Esophagus squamous epithelium (tissue), 5 donors: ENCODE measurements around the gene SLC9B1. TPM values are rescaled to one million over a fixed set of nuclear protein-coding genes. Genes with fewer than 3 reads are reported as not detected.
A peak's percentile ranks its signal among the peaks of the same experiment; 100 is the strongest.
"Not testable (repeated sequence)": the region's sequence is repeated elsewhere in the genome, so short reads cannot be mapped to it uniquely, and the experiment has no call there.

Experiments
- DNase-seq: peaks from one replicate; lab custom pipeline; 2025; lab: John Stamatoyannopoulos, UW
- H3K27ac ChIP-seq, 4 donors: fragments of 200-600 bp; sonication (generic); one replicate each; pipeline ENCODE4 v1.5.1; 2016 to 2019; ENCODE audit warnings: mild to moderate bottlenecking in 1 of 4
- H3K27me3 ChIP-seq, 4 donors: fragments of 200-600 bp; sonication (generic); 1 replicate in 3 of 4; 2 replicates in 1 of 4; pipeline versions ENCODE4 v1.5.1 to v1.6.0; 2017 to 2021; ENCODE audit warnings: antibody characterized with exemption in 1 of 4
- H3K36me3 ChIP-seq, 3 donors: fragments of 200-600 bp; sonication (generic); one replicate each; pipeline ENCODE4 v1.5.1; 2016 to 2019
- H3K4me1 ChIP-seq, 3 donors: fragments of 200-600 bp; sonication (generic); one replicate each; pipeline ENCODE4 v1.5.1; 2017 to 2019
- H3K4me3 ChIP-seq, 4 donors: fragments of 200-600 bp; sonication (generic); 1 replicate in 3 of 4; 2 replicates in 1 of 4; pipeline ENCODE4 v1.5.1; 2016 to 2019; ENCODE audit warnings: mild to moderate bottlenecking in 2 of 4, moderate library complexity in 1 of 4
- H3K9me3 ChIP-seq, 3 donors: fragments of 200-600 bp; sonication (generic); one replicate each; pipeline ENCODE4 v1.5.1; 2016 to 2019
- CTCF ChIP-seq, 6 experiments: fragments of 450-650 bp in 4 of 6; fragments of 200-600 bp in 2 of 6; sonication (generic) in 2 of 6; IDR thresholded peaks; one replicate each; pipeline ENCODE4 v1.5.1; 2016 to 2019; ENCODE audit warnings: antibody characterized with exemption in 6 of 6, mild to moderate bottlenecking in 4 of 6, moderate library complexity in 4 of 6
- POLR2A ChIP-seq, 4 donors: fragments of 450-650 bp; IDR thresholded peaks; one replicate each; pipeline ENCODE4 v1.6.1; 2017; ENCODE audit warnings: antibody characterized with exemption in 4 of 4, mild to moderate bottlenecking in 4 of 4, moderate library complexity in 3 of 4
- WGBS, 2 donors: methylation state at CpG; one replicate each; pipeline ENCODE4 v1.1.5; 2018; 5-methylcytosine and 5-hydroxymethylcytosine counted together
- intact Hi-C: fragments of 100-400 bp; cut with DNase I; formaldehyde crosslinking; loops from one replicate; pipeline ENCODE4 v1.15.0; 2022
- total RNA-seq, 4 donors: library from RNA; depleted of rRNA; stranded (reverse); fragments of >200 nt; gene quantifications; one replicate each; pipeline ENCODE4 v1.1.0, GENCODE V29; 2016
- donor health status: DM: yes; HTN: yes; CAD: no.

The SLC9B1 gene
- total RNA-seq, 4 donors from 2014 or later: 0.49 to 0.76 TPM; not detected in 2

DNA sequence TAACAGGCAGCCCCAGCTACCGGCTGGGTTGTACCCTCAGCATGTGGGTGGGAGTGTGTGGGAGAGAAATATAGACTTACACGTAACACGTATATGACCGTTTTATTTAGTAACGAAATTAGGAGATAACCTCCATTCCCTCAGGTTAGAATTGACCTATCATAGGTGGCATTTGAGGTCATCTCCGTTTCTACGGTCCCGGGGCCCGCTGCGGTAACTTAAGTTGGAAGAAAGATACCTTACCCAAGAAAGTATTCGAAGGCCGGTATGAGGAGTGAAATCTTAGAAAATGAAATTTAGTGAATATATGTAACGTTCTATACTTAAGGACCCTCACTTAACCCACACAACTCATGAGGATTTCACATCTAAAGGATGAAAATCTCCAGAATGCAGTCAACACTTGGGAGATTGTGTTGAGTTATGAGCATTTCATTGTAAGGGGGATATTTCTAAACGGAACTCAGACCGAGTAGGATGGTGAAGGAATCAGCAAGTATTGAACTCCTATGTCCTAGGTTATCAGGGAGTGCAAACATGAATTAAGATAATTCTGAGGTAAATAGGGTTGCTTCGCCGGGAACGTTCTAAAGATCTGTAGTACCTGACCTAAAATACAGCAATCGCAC, 149.8 kb downstream of the SLC9B1 start:
- intact Hi-C loops: loop anchor here (5.0 kb wide), 1 partner anchor 42 kb away; the partner anchor contains the start of gene UBE2D3
- no peak for DNase-seq

DNA sequence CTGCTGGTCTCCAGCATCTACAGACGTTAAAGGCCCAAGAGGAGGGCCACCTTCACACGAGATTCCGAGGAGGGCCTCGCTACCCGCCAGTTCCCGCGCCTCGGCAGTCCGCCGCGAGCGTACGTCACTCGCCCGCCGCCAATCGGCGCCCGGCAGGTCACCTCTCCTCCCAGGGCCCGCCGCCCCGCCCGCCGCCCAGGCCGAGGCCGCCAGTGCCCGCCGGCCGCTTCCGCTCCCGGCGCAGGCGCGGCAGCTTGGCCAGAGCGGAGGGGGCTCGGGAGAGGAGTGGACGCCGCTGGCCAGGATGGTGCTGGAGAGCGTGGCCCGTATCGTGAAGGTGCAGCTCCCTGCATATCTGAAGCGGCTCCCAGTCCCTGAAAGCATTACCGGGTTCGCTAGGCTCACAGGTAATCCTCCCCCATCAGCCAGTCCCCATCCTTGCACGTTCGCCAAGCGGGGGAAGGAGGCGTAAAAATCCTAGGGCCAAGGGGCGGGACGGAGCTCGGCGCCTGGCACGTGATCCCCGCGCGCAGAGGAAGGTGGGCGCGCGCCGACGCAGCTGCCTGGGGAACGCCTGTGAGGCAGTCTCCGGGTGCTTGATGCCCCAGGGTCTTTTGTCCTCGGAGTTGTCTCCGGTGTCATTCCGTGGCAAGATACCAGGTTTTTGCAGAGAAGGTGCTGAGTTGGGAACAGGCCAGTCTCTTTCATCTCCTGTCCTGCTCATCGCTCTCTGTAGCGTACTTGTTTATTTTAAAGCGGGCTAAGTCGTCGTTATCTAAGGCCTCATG, 150.5 kb downstream of the SLC9B1 start, which contains the start of gene CISD2:
Gene CISD2 (plus strand): TSS at position 212 of the 788 bp plus-strand sequence. CDS start 93 bp downstream, at position 305.
- no peaks in the 10 kb centered on the region for H3K9me3 ChIP-seq
- peak within 1 kb of the TSS; percentile 52 to 83 (median 71) for H3K4me3 ChIP-seq
- WGBS, 2 donors: 0 to 1% methylated on average over 31 to 36 of the region's 71 CpGs
- no peaks in the 10 kb centered on the region for H3K27me3 ChIP-seq
- H3K4me1 ChIP-seq: peaks cover 5 to 30% (median 8%) of the 10 kb centered on the region in 3 donors
- H3K36me3 ChIP-seq: no peaks in the 10 kb centered on the region
- peak within 1 kb of the TSS; percentile 94 to 99 (median 96) for H3K27ac ChIP-seq
- DNase-seq: peak; percentile 66
- intact Hi-C loops: loop anchor here (5.0 kb wide), 1 partner anchor 42 kb away; the partner anchor contains the start of gene UBE2D3
- peak in 1 of 6 experiments; percentile 4 for TF ChIP-seq CTCF (IDR thresholded peaks at IDR 0.05)
- peak in 3 of 4 donors; percentile 70 to 84 (median 72) for TF ChIP-seq POLR2A (IDR thresholded peaks at IDR 0.05)

More for the DNA sequence above, 149.8 kb downstream of the SLC9B1 start:
- Histone ChIP-seq H3K9me3 (no peaks in the 10 kb centered on the region), H3K27me3 (no peaks in the 10 kb centered on the region), H3K27ac (peak overlapping the region; percentile 94 to 99 (median 96)), H3K4me1 (peaks cover 5 to 30% (median 8%) of the 10 kb centered on the region in 3 donors), H3K4me3 (peak overlapping the region; percentile 52 to 83 (median 71)), H3K36me3 (peaks cover 0 to 3% (median 0%) of the 10 kb centered on the region in 3 donors)
- no peak for TF ChIP-seq POLR2A (IDR thresholded peaks at IDR 0.05)
- TF ChIP-seq CTCF (IDR thresholded peaks at IDR 0.05): no peak
- 6 to 7% methylated on average over 19 of the region's 19 CpGs for WGBS, 2 donors

GRCh38 chr4:102868153-102868780, 151.2 kb downstream of the SLC9B1 start:
- no peak for DNase-seq

GRCh38 chr4:102867278-102868152, 152.0 kb downstream of the SLC9B1 start:
- intact Hi-C loops: loop anchor here (5.0 kb wide), 1 partner anchor 40 kb away; the partner anchor contains the start of gene UBE2D3
- peak overlapping the region; percentile 52 to 83 (median 71) for H3K4me3 ChIP-seq

More at GRCh38 chr4:102868153-102868780, 151.2 kb downstream of the SLC9B1 start:
- Histone ChIP-seq H3K27ac (peak overlapping the region; percentile 94 to 99 (median 96)), H3K27me3 (no peaks in the 10 kb centered on the region), H3K36me3 (no peaks in the 10 kb centered on the region), H3K9me3 (no peaks in the 10 kb centered on the region), H3K4me1 (peaks cover 5 to 30% (median 8%) of the 10 kb centered on the region in 3 donors), H3K4me3 (peak overlapping the region; percentile 52 to 83 (median 71))
- TF ChIP-seq POLR2A (IDR thresholded peaks at IDR 0.05): no peak
- WGBS, 2 donors: 7 to 17% methylated on average over 19 to 20 of the region's 23 CpGs
- intact Hi-C loops: loop anchor here (5.0 kb wide), 1 partner anchor 41 kb away; the partner anchor contains the start of gene UBE2D3

GRCh38 chr4:102865327-102865726, 154.2 kb downstream of the SLC9B1 start:
- WGBS, 2 donors: 91 to 97% methylated on average over 5 of the region's 5 CpGs
- H3K27ac ChIP-seq, DNase-seq, H3K36me3 ChIP-seq, H3K27me3 ChIP-seq, H3K9me3 ChIP-seq, H3K4me3 ChIP-seq: not testable (repeated sequence)
- peaks cover 5 to 19% (median 8%) of the 10 kb centered on the region in 3 donors for H3K4me1 ChIP-seq
- intact Hi-C loops: loop anchor here (5.0 kb wide), 1 partner anchor 38 kb away; the partner anchor contains the start of gene UBE2D3

More at GRCh38 chr4:102867278-102868152, 152.0 kb downstream of the SLC9B1 start:
- Histone ChIP-seq H3K36me3 (no peaks in the 10 kb centered on the region), H3K27me3 (no peaks in the 10 kb centered on the region), H3K9me3 (no peaks in the 10 kb centered on the region), H3K27ac (peak overlapping the region; percentile 94 to 99 (median 96)), H3K4me1 (peaks cover 5 to 30% (median 8%) of the 10 kb centered on the region in 3 donors)
- 69 to 75% methylated on average over 12 of the region's 12 CpGs for WGBS, 2 donors
- no peak for DNase-seq
- TF ChIP-seq CTCF (IDR thresholded peaks at IDR 0.05) (no peak), POLR2A (IDR thresholded peaks at IDR 0.05) (no peak)
